T47D (cell line): Measurements from ENCODE around the gene TTLL8.

Source experiments
- DNase-seq, 2 experiments: peaks; one replicate each; pipeline versions ENCODE4 v3.0.0 to v3.0.0-alpha.2; 2011 to 2012; ENCODE audit warnings: low read depth in 1 of 2, low spot score in 1 of 2
- JUND ChIP-seq: IDR thresholded peaks from 2 replicates; pipeline ENCODE4 v1.6.1; 2012; ENCODE audit warnings: low read depth
- in situ Hi-C: cut with HindIII; loops from 2 replicates; pipeline ENCODE4 v1.10.0; 2016; ENCODE audit warnings: low sequenced_read_pairs, low pct_unique_long_range_greater_than_20kb

Gene TTLL8

DNA sequence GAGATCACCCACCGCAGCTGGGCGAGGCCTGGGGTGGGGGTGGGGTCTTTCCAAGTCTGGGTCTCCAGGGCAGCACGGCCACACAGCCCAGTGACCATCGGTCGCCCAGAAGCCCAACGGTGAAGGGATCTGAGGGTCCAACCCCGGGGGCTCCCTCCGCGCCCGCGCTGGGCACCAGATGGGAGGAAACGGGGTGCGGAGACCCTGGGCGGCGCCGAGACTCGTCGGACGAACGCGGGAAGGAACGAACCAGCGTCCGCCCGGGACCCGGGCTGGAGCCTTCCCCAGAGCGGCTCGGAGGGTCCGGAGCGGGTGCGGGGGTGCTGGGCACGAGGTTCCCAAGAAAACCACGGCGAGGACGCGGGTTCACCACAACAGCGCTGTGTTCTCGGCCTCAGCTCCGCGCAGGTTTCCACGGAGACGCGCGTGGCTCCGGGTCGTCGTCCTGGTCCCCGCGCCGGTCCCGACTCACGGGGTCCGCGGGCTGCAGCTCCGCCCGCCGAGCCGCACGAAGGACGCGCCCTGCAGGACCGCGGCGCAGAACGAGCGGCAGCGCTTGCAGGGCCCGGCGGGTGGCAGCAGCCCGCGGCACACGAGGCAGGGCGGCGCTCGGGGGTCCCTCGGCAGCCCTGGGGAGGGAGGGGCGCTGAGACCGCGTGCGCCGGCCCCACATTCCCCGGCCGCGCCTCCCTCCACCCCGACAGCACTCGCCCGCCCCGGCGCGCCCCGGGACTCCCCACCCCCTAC, 43.3 kb downstream of the TTLL8 start:
- in situ Hi-C loops, result no loop called here

DNA sequence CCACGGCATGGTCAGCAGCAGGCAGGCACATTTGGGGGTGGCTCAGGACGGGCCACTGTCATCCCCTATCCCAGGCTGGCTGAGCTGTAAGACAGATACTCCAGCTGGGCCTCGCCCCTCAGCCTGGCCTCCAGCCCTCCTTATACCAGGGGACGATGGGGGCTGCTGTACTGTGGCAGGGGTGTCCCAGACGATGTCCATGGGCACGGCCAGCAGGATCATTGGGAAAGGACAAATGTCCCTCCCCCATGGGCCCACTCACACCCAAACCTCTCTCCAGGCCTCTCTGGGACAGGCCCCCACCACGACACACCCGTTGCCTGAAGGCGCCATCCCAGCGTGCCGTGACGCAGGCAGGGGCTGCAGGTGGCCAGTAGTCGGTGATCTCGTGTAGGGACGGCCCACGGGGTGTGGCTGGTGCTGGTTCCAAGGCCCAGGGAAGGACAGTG, 44.0 kb downstream of the TTLL8 start:
- DNase-seq, result no peak
- TF ChIP-seq JUND, result no peak
- in situ Hi-C loops, result no loop called here

More for the DNA sequence above, 43.3 kb downstream of the TTLL8 start:
- no peak for DNase-seq
- no peak for TF ChIP-seq JUND

GRCh38 chr22:50012211-50013181, 45.6 kb downstream of the TTLL8 start, which contains the start of gene IL17REL:
TSS of gene IL17REL (minus strand) at chr22:50012765. CDS start at chr22:50012646, 119 bp downstream.
- in situ Hi-C loops, result no loop called here
- no peak for DNase-seq
- no peak for TF ChIP-seq JUND

DNA sequence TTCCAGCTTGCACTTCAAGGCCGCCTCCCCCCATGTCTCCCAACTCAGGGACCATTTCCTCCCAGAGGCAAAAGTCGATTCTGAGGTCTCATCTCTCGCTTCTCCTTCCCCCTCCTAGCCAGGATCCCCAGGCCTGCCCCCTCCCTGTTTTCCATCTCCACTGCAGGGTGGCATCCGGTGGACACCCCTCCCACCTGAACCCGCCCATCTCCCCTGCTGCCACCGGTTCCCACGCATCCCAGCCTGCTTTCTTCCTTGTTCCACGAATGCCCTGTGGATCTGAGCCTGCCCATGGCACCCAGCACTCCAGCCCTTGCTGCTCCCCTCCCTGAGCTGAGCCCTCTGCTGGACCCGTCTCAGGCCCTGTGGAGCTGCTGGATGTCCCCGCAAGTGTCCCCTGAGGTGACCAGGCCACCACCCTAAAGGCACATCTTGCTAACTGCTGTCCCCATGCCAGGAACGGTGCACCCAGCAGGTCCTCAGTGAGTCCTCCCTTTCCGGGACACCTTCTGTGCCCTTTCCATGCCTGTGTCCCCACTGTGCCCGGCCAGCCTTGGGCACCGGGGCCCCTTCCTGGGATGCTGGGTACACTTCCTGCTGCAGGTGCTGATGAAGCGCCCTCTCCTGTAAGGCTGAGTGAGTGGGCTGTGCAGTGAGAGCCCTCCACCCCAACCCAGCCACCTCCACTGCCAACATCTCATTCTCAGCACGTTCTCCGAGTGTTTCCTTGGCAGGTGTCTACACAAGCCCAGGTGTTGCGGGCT, 46.5 kb downstream of the TTLL8 start:
- no peak for TF ChIP-seq JUND
- DNase-seq, result no peak
- in situ Hi-C loops, result no loop called here

GRCh38 chr22:50010676-50011446, 47.2 kb downstream of the TTLL8 start:
- no peak for TF ChIP-seq JUND
- no peak for DNase-seq
- in situ Hi-C loops, result no loop called here

DNA sequence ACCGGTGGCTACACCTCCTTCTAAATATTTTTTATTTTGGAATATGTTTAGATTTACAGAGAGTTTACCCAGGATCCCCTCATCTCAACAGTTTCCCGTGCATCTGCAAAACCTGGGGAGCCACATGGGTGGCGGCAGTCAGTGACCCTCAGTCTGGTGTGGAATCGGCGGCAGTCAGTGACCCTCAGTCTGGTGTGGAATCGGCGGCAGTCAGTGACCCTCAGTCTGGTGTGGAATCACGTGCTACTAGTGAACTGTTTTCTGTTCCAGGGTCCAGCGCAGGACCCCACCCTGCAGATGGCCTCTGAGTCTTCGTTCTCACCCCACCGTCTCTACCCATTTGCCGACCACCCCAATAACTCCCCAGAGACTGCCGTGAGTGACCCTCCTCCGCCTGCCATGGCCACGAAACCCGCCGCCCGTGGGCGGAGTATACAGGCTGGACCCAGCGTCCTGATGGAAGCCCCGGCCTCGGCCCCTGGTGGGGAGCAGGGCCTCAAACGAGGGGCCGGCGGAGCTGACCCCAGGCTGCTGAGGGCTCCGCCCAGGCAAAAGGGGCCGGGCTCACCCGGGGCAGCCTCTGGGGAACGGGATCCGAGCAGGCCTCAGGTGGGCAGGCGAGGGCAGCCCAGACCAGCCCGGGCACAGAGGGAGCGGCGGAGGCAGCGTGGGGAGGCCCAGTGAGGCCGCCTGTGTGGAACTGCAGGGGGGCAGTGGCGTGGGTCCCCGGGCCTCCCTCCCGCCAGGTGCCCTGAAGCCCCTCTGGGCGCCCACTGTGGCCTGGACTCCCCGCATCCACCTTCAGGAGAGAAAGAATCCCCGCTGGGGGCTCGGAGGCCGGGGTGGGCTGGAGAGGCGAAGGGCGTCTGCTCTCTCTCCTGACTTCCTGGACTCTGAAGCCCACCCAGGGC, 48.1 kb downstream of the TTLL8 start:
- in situ Hi-C loops, result no loop called here
- DNase-seq, result no peak
- TF ChIP-seq JUND, result no peak

GRCh38 chr22:50009251-50009650, 48.8 kb downstream of the TTLL8 start:
- no peak for TF ChIP-seq JUND
- in situ Hi-C loops, result no loop called here
- no peak for DNase-seq

- no peak for DNase-seq
- in situ Hi-C loops, result no loop called here
- TF ChIP-seq JUND, result no peak
Observed at GRCh38 chr22:50008151-50009040, 49.7 kb downstream of the TTLL8 start.

DNA sequence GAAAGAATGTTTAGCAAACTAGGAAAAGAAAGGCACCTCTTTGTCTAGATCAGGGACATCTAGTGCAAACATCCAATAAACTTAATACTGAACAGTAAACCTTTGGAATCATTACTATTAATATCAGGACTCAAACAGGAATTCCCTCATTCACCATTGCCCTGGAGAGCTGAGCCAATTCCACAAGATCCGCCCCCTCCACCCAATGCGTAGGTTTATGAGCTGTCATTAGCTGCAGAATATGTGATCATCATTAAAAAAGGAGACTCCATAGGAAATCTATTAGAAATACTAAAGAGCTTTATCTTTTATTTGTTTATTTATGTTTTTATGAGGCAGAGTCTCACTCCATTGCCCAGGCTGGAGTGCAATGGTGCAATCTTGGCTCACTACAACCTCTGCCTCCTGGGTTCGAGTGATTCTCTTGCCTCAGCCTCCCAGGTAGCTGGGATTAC, 51.0 kb downstream of the TTLL8 start:
- in situ Hi-C loops, result no loop called here
- no peak for DNase-seq
- no peak for TF ChIP-seq JUND

GRCh38 chr22:50004918-50005317, 53.2 kb downstream of the TTLL8 start:
- TF ChIP-seq JUND, result no peak
- DNase-seq, result no peak

More at GRCh38 chr22:50004918-50005317, 53.2 kb downstream of the TTLL8 start:
- in situ Hi-C loops, result no loop called here
